Pancreas (tissue), 10 donors: Measurements from ENCODE around the gene SURF2. TPM values are rescaled to one million over a fixed set of nuclear protein-coding genes. Genes with fewer than 3 reads are reported as not detected.
"Not testable (repeated sequence)": the region's sequence is repeated elsewhere in the genome, so short reads cannot be mapped to it uniquely, and the experiment has no call there.

ENCODE experiments used
- ATAC-seq, 4 donors: fragments of 200-7000 bp; cut with Tn5 transposase; one replicate each; pipeline versions ENCODE4 v1.8.0 to v1.9.1; 2020; ENCODE audit warnings: mild to moderate bottlenecking in 4 of 4, moderate library complexity in 4 of 4
- DNase-seq, 6 donors: peaks; one replicate each; pipeline ENCODE4 v3.0.0-alpha.2; 2020
- FAIRE-seq: peaks from 2 replicates; lab custom pipeline; 2012; peaks lifted over from hg19 to GRCh38; lab: Jason Lieb, UNC
- H3K27ac ChIP-seq, 4 donors: fragments of 200-600 bp; sonication (generic); 1 replicate in 3 of 4; 2 replicates in 1 of 4; pipeline versions ENCODE4 v1.5.0 to v1.8.0; 2020
- H3K27me3 ChIP-seq, 4 donors: fragments of 200-600 bp; one replicate each; pipeline ENCODE4 v1.8.0; 2021
- H3K36me3 ChIP-seq, 3 donors: fragments of 200-600 bp; sonication (generic) in 1 of 3; one replicate each; pipeline versions ENCODE4 v1.5.0 to v1.8.0; 2020 to 2021
- H3K4me1 ChIP-seq, 3 donors: fragments of 200-600 bp; one replicate each; pipeline ENCODE4 v1.8.0; 2021
- H3K4me3 ChIP-seq, 4 donors: fragments of 200-600 bp; sonication (generic) in 2 of 4; one replicate each; pipeline versions ENCODE4 v1.5.0 to v1.8.0; 2020 to 2021
- H3K9me3 ChIP-seq, 4 donors: fragments of 200-600 bp; one replicate each; pipeline ENCODE4 v1.8.0; 2021
- WGBS, 2 donors: extraction: QIAGEN DNeasy Blood & Tissue Kit; methylation state at CpG; one replicate each; pipeline ENCODE4 v1.1.7; 2013; 5-methylcytosine and 5-hydroxymethylcytosine counted together
- intact Hi-C, 3 donors: fragments of 100-400 bp; cut with DNase I; formaldehyde crosslinking; loops; one replicate each; pipeline versions ENCODE4 v1.11.1 to v1.14.2; 2022
- polyA plus RNA-seq, 2 donors: library from polyadenylated mRNA; stranded (reverse); fragments of 200-250 nt; gene quantifications; one replicate each; pipeline ENCODE4 v1.2.3, GENCODE V29; 2013
- total RNA-seq, 6 donors: library from RNA; stranded (reverse); fragmentation: NEBNext Ultra II Directional in 4 of 6; extraction: Animal tissue kit (Norgen Biotek cat#: 25700) in 4 of 6; gene quantifications; one replicate each; pipeline versions ENCODE4 v1.2.1 to v1.2.4, GENCODE V29; 2021 to 2023
- TF ChIP-seq, protein P1 (sequence below), 4 donors: fragments of 200-600 bp; sonication (generic) in 3 of 4; IDR thresholded peaks; one replicate each; pipeline versions ENCODE4 v1.5.0 to v1.8.0; 2021; ENCODE audit warnings: antibody characterized with exemption in 4 of 4
- donor health status: healthy with polysubstance abuse.
- donor health status: DM: no; HTN: no; CAD: no; lungs with moderate emphysema.
- donor health status: DM: no; HTN: no; CAD: no.
- donor health status: control.
- donor health status: control.
- donor health status: Bipolar disorder and iron deficiency.
- donor health status: DM: yes; HTN: yes; CAD: no.
- donor health status: DM: no; HTN: no; CAD: no.
- donor health status: DM: no; HTN: no; CAD: no.
- donor health status: DM: yes; HTN: yes; CAD: no.

Gene SURF2
- total and polyA plus RNA-seq, 8 donors, result 7.8 to 52.4 (median 13.2) TPM

DNA sequence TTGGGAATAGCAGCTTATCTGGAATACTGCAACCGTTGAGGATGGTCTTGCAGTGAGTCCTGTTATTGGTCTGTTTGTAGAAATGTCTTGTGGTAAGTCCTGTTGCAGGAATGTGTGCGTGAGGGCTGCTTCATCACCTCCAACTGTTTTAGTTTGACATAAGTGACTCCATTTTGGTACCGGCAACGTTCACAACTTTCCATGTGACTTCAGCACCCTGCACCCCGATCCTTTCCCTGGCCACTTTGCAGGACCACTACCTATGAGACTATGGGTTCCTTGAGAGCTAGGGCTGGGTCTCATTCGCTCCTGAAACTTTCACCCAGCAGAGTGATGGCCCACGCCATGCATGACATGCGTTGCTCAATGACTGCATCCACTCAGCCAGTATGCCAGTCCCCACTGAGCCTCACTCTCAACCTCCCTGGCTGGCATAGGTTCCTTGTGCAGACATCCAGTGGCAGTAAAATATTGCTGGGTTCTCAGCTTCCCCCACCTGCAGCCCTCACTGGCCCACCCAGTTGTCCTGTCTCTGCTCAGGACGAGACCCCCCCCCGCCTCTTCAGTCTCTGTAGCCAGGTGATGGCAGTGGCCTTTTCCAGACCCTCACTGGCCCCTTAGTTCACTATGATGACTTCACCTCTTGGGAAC lies 28.4 kb upstream of the SURF2 start:
- H3K4me1 ChIP-seq, result no peaks in the 10 kb centered on the region
- WGBS, 2 donors, result 88 to 90% methylated on average over 10 of the region's 10 CpGs
- intact Hi-C loops, result no loop called here
- no peak for FAIRE-seq
- no peak overlapping the region for H3K4me3 ChIP-seq
- H3K27ac ChIP-seq, result no peak overlapping the region
- H3K36me3 ChIP-seq, result peaks cover 0 to 22% (median 12%) of the 10 kb centered on the region in 3 donors
- H3K9me3 ChIP-seq, result no peaks in the 10 kb centered on the region
- DNase-seq, result peak in 2 of 6 donors; percentile 12 to 21
- ATAC-seq, result no peak
- H3K27me3 ChIP-seq, result no peaks in the 10 kb centered on the region
- TF ChIP-seq, protein P1, sequence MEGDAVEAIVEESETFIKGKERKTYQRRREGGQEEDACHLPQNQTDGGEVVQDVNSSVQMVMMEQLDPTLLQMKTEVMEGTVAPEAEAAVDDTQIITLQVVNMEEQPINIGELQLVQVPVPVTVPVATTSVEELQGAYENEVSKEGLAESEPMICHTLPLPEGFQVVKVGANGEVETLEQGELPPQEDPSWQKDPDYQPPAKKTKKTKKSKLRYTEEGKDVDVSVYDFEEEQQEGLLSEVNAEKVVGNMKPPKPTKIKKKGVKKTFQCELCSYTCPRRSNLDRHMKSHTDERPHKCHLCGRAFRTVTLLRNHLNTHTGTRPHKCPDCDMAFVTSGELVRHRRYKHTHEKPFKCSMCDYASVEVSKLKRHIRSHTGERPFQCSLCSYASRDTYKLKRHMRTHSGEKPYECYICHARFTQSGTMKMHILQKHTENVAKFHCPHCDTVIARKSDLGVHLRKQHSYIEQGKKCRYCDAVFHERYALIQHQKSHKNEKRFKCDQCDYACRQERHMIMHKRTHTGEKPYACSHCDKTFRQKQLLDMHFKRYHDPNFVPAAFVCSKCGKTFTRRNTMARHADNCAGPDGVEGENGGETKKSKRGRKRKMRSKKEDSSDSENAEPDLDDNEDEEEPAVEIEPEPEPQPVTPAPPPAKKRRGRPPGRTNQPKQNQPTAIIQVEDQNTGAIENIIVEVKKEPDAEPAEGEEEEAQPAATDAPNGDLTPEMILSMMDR (IDR thresholded peaks at IDR 0.05), result no peak

DNA sequence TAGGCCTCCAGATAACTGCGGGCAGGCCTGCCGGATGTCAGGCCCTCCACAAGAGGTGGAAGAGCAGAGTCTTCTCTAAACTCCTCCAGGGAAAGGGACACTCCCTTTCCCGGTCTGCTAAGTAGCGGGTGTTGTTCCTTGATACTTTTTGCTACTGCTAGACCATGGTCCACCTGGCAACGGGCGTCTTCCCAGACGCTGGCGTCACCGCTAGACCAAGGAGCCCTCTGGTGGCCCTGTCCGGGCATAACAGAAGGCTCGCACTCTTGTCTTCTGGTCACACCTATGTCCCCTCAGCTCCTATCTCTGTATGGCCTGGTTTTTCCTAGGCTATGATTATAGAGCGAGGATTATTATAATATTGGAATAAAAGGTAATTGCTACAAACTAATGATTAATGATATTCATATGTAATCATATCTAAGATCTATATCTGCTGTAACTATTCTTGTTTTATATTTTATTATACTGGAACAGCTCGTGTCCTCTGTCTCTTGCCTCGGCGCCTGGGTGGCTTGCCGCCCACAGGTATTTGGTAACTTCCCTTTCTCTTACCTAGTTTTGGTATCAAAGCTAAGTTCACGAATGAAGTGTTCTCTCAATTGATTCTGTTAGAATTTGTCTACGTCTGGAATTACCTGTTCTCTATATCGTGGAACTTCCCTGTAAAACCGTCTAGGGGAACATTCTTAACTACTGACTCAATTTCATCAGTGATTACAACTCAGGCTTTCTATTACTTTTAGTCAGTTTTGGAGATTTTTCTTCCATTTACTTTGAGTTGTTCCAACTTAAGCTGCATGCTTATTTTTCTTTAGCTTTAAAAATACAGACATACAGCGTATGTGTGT lies 26.8 kb upstream of the SURF2 start:
- DNase-seq (peak in 2 of 6 donors; percentile 53 to 54), ATAC-seq (peak in 3 of 4 donors; percentile 26 to 61 (median 33))
- not testable (repeated sequence) for H3K9me3 ChIP-seq, FAIRE-seq, H3K27me3 ChIP-seq, H3K4me3 ChIP-seq, H3K4me1 ChIP-seq
- TF ChIP-seq, protein P1 (IDR thresholded peaks at IDR 0.05), result peak; percentile 20 to 61 (median 32)
- WGBS, 2 donors, result 53 to 58% methylated on average over 21 of the region's 21 CpGs
- H3K36me3 ChIP-seq, result peaks cover 0 to 33% (median 12%) of the 10 kb centered on the region in 3 donors
- peak overlapping the region in 1 of 4 donors; percentile 28 for H3K27ac ChIP-seq
- intact Hi-C loops, result loop anchor here in 2 of 3 donors (5.0 to 10.0 kb wide), 2 partner anchors 142 to 145 kb away; no protein-coding TSS in a partner anchor

DNA sequence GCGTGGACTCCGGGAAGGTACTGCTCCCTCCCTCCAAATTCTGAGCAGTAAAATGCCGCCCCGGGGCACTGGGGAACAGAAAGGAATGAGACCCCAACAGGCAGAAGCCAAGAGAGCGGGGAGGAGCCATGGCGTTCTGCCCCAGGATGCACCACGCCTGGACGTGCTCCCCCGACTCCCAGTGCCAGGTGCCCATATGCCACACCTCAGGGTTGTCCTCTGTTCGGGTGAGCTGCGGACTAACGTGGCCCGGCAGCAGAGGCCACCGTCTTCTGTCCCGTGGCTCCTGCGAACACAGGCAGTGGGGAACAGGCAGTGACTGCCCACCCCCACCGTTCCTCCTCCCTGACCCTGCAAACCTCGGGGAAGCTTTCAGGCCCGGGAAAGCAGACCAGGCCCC lies 25.1 kb upstream of the SURF2 start:
- intact Hi-C loops, result loop anchor here in 2 of 3 donors (5.0 to 10.0 kb wide), 2 partner anchors 144 to 146 kb away; no protein-coding TSS in a partner anchor
- WGBS, 2 donors, result 86 to 89% methylated on average over 19 of the region's 19 CpGs
- FAIRE-seq, result no peak

DNA sequence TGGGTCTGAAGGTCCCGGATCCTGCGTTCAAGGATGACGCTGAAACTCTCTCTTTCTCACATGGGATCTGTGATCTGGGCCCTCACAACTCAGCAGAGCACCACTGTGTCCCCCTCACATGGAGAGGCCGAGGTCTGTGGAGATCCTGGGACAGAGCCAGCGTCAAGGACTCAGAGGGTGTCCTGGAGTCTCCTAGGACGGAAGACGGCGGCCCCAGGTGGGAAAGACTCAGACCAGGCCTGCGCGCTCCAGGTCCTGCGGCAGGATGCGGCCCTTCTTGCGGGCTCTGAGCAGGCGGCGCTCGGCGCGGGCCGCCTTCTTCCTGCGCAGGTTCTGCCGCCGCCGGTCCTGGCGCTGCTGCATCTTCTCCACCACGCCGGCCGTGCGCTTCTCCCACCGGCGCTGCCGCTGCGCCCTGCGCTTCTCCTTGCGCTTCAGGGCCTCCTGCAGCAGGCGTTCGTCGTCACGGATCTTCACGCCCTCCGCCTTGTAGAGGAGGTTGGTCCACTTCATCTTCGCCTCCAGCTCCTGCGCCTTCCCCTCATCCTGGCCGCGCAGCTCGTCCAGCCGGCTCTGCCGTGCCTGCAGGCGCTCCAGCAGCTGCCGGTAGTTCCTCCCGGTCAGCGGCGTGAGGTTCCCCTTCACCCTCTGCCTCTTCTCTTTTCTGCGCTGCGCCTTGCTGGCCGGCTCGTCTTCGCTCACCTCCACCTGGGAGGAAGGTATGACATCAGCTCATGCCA lies 24.5 kb upstream of the SURF2 start:
- FAIRE-seq, result no peak
- TF ChIP-seq, protein P1 (IDR thresholded peaks at IDR 0.05), result no peak
- Histone ChIP-seq H3K27me3 (no peaks in the 10 kb centered on the region), H3K9me3 (no peaks in the 10 kb centered on the region), H3K4me3 (no peak overlapping the region), H3K4me1 (peaks cover 7 to 8% (median 8%) of the 10 kb centered on the region in 3 donors), H3K36me3 (peaks cover 0 to 33% (median 12%) of the 10 kb centered on the region in 3 donors), H3K27ac (no peak overlapping the region)
- ATAC-seq, result no peak
- 96 to 97% methylated on average over 57 of the region's 57 CpGs for whole genome bisulfite sequencing, 2 donors
- DNase-seq, result peak in 1 of 6 donors; percentile 53
- intact Hi-C loops, result loop anchor here in 2 of 3 donors (5.0 to 10.0 kb wide), 2 partner anchors 145 to 147 kb away; no protein-coding TSS in a partner anchor

More for the DNA sequence above, 25.1 kb upstream of the SURF2 start:
- Histone ChIP-seq H3K4me1 (peaks cover 7 to 8% (median 8%) of the 10 kb centered on the region in 3 donors), H3K27me3 (no peaks in the 10 kb centered on the region), H3K27ac (no peak overlapping the region), H3K4me3 (no peak overlapping the region), H3K9me3 (no peaks in the 10 kb centered on the region), H3K36me3 (peaks cover 0 to 33% (median 12%) of the 10 kb centered on the region in 3 donors)
- TF ChIP-seq, protein P1 (IDR thresholded peaks at IDR 0.05), result no peak
- ATAC-seq (no peak), DNase-seq (peak in 1 of 6 donors; percentile 39)
